Stimulated activated CD8-positive, alpha-beta memory T cell treated with anti-CD3 and anti-CD28 coated beads, Interleukin-7, amount 100 ng/mL, for 4 hours (primary cell): Measurements from ENCODE around the gene ZBTB8A.
A peak's percentile ranks its signal among the peaks of the same experiment; 100 is the strongest.
"Not testable (repeated sequence)": the region's sequence is repeated elsewhere in the genome, so short reads cannot be mapped to it uniquely, and the experiment has no call there.

ENCODE experiments used
- DNase-seq, 2 donors: peaks; one replicate each; pipeline ENCODE4 v3.0.0-alpha.2; 2020; ENCODE audit warnings: low read depth in 2 of 2

Gene ZBTB8A

GRCh38 chr1:32536764-32537163 lies 2.5 kb upstream of the ZBTB8A start:
- no peak for DNase-seq

GRCh38 chr1:32539584-32540571 lies 651 bp downstream of the ZBTB8A start:
- no peak for DNase-seq

DNA sequence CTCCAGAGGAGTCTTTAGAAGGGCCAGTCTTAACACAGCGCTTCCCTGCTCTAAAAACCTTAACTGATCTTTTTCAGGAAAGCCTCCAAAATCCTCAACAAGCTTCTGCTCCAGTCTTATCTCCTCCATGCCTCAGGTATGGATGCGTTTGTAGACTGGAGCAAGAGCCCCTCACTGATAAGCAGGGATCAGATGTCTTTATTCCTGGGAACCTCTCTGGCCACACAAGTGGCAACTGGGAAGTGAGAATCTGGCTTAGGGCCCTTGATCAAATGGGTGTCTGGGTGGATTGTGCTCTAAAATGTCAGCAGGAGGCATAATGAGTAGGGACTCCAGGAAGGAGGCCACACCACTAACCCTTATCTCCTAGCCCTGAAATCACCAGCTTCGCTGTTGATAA lies 1.4 kb downstream of the ZBTB8A start:
- DNase-seq: no peak

DNA sequence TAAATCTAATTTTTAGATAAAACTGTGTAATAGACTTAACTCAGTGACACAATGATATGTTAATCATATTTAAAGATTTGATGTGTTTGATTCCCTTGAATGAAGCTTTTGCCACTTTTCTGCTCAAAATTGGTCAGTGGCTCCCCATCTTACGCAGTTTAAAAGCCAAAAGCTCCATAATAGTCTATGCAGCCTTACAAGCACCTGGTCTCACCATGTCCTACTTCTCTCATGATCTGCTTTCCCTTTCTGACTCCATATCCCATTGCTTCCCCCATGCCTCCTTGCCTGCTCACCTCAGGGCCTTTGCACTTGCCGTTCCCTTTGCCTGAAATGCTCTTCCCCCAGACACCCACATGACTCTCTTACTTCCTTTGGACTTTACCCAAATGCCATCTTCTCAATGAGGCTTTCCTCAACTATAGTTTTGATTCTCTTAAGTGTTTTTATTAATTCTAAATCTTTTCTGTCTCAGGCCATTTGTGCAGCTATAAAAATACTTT lies 1.9 kb downstream of the ZBTB8A start:
- no peak for DNase-seq

- no peak for DNase-seq
Observed at GRCh38 chr1:32546611-32547010, 7.4 kb downstream of the ZBTB8A start.

- no peak for DNase-seq
Observed at GRCh38 chr1:32549616-32550015, 10.4 kb downstream of the ZBTB8A start.

- no peak for DNase-seq
Observed at GRCh38 chr1:32554288-32554687, 15.1 kb downstream of the ZBTB8A start.

DNA sequence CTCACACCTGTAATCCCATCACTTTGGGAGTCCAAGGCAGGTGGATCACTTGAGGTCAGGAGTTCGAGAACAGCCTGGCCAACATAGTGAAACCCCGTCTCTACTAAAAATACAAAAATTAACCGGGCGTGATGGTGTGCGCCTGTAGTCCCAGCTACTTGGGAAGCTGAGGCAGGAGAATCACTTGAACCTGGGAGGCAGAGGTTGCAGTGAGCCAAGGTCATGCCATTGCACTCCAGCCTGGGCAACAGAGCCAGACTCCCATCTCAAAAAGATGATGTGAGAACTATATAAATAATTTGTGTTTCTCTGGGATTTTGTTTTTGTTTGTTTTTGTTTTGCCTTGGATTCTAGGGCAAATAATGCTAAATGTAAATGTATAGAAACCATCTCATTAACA lies 17.8 kb downstream of the ZBTB8A start:
- DNase-seq: not testable (repeated sequence)

DNA sequence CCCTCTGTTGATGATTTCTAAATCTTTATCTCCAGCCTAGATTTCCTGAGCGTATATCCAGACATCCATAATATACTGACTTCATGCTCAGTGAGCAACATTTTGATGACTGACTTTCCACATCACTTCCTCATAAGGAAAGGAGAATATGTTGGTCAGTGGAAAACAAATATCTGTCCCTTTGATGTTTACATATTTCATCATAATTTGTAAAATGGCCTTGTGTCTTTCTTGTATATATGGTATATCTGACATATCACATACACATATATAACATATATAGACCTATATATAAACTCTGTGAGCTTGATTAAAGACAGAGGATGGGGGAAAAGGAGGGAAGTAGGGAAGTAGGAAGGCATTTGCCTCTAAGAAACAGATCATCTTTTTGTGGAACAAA lies 18.6 kb downstream of the ZBTB8A start:
- no peak for DNase-seq

DNA sequence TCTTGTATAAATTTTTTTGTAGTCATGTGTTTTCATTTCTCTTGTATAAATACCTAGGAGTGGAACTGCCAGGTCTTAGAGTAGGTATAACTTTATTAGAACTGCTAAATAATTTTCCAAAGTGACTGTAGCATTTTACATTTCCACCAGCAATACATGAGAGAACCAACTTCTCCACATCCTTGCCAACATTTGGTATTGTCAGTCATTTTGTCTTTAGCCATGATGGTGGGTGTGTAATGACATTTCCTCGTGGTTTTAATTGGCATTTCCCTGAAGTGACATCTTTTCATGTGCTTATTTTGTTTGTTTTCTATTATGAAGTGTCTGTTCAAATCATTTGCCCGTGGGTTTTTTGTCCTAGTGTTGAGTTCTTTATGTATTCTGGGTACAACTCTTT lies 29.7 kb downstream of the ZBTB8A start:
- DNase-seq: no peak

DNA sequence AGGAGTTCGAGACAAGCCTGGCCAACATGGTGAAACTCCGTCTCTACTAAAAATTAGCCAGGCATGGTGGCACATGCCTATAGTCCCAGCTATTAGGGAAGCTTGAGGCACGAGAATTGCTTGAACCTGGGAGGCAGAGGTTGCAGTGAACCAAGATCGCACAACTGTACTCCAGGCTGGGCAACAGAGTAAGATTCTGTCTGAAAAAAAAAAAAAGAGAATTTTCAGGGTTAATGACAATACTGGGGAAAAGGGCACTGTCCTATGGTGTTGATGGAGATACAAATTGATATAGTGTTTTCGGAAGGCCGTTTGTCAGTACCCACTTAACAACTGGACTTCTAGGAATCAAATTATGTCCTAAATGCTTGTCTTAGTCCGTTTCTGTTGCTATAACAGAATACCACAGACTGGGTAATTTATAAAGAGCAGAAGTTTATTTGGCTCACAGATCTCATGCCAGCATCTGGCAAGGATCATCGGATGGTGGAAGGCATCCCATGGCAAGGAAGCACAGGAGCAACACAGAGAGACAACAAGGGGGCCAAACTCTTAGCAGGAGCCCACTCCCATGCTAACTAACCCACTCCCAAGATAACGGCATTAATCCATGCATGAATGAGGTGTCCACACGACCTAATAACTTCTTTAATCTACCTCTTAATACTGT lies 41.3 kb downstream of the ZBTB8A start:
- no peak for DNase-seq

- no peak for DNase-seq
Observed at GRCh38 chr1:32592943-32593342, 53.7 kb downstream of the ZBTB8A start.

DNA sequence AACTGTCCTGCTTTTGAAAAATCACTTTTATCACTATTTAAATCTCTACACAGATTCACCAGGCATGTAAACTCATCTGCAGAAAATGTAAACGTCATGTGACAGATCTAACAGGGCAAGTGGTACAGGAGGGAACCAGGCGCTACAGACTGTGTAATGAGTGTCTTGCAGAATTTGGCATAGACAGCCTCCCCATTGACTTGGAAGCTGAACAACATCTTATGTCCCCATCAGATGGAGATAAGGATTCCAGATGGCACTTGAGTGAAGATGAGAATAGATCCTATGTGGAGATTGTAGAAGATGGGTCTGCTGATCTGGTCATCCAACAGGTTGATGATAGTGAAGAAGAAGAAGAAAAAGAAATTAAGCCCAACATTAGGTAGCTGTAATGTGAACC lies 60.8 kb downstream of the ZBTB8A start:
- no peak for DNase-seq

GRCh38 chr1:32605711-32606424 lies 66.6 kb downstream of the ZBTB8A start:
- no peak for DNase-seq

- DNase-seq: no peak
Observed at GRCh38 chr1:32606565-32607371, 67.5 kb downstream of the ZBTB8A start.

GRCh38 chr1:32609180-32609579 lies 70.0 kb downstream of the ZBTB8A start:
- no peak for DNase-seq

DNA sequence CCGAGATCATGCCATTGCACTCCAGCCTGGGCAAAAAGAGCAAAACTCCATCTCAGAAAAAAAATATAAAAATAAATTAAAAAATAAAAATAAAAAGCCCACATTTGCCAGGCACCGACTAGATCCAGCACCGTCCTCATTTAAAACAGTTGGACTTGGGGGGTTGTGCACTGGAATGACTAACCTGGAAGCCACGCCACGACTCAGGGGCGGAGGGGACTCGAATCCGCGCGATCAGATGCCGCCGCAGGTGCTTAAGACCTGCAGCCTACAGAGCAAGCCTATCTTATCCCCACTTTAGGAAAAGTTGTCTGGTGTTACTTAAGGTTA lies 72.6 kb downstream of the ZBTB8A start:
- DNase-seq: no peak

DNA sequence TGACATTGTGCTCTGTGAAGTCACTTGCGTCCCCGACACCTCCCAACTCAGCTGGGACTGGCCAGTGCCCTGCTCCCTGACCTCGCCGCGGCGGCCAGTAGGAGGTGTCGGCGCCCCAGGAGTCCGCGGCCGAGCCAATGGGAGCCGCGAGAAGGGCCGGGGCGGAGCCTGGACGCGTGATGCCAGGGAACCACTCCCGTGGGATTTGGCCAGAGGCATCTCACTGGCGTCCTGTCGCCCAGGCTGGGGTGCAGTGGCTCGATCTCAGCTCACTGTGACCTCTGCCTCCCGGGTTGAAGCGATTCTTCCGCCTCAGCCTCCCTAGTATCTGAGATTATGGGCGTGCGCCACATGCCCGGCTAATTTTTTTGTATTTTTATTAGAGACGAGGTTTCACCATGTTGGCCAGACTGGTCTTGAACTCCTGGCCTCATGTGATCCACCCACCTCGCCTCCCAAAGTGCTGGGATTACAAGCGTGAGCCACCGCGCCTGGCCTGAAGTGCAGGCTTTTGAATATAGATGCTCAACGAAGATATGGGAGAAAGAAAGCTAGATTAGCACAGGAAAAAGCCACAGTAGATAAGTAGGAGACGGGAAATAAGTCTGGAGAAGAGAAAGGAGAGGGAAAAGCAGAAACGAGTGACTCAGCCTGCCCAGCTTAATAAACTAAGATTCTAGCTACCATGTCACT lies 73.1 kb downstream of the ZBTB8A start:
- DNase-seq: peak in 1 of 2 donors; percentile 32

DNA sequence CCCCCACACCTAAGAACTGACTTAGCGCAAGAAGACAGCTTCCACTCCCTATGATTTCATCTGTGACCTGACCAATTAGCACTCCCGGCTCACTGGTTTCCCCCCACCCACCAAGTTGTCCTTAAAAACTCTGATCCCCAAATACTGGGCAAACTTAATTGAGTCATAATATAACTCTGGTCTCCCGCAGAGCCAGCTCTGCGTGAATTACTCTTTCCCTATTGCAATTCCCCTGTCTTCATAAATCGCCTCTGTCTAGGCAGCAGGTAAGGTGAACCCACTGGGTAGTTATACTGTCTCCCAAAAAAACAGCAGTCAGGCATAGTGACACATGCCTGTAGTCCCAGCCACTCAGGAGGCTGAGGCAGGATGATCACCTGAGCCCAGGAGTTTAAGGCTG lies 74.2 kb downstream of the ZBTB8A start:
- DNase-seq: no peak

DNA sequence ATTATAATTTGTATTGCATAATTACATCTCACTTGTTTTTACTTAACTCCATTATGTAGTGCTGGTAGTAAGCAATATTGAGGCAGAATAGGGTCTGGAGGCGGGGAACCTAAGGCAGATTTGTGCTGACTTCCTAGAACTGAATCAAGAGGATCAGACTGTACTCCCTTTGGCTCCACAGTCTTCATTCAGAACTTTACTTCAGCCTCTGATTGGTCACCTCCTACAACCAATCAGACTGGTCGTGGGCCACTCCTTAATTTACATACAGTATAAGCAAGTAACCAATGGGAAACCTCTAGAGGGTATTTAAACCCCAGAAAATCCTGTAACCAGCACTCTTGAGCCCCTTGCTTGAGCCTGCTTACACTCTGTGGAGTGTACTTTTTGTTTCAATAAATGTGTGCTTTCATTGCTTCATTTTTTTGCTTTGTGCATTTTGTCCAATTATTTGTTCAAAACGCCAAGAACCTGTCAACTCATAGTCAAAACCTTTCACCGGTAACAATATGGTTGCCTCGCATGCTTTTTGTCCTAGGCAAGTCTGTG lies 79.5 kb downstream of the ZBTB8A start:
- DNase-seq: no peak
